Caco-2 (cell line): ENCODE measurements around the gene MT1B. TPM values are rescaled to one million over a fixed set of nuclear protein-coding genes. Genes with fewer than 3 reads are reported as not detected.

Experiments used
- BruUV-seq: library from RNA; stranded (reverse); fragments of 400-500 nt; replicated peaks from 2 replicates; lab custom pipeline; 2021; lab: Mats Ljungman, UMichigan
- CTCF ChIA-PET: fragments of 300-600 bp; sonication (Branson Sonifier 250); formaldehyde crosslinking; loops from one replicate; lab custom pipeline; 2022; ENCODE audit warnings: antibody characterized with exemption; lab: Charles Lee
- POLR2A ChIA-PET: fragments of 300-600 bp; sonication (Branson Sonifier 250); formaldehyde crosslinking; loops from one replicate; lab custom pipeline; 2022; ENCODE audit warnings: antibody characterized with exemption; lab: Charles Lee
- DNase-seq, 2 experiments: peaks; one replicate each; pipeline versions ENCODE4 v3.0.0 to v3.0.0-alpha.2; 2020 to 2022
- H3K27me3 ChIP-seq: replicated peaks from 2 replicates; pipeline ENCODE4 v1.6.0; 2011; ENCODE audit warnings: low read length; ENCODE audit not compliant: control insufficient read depth, insufficient read depth
- H3K36me3 ChIP-seq: 2 replicates; pipeline ENCODE4 v1.5.1; 2011; ENCODE audit warnings: low read length; ENCODE audit not compliant: control insufficient read depth, insufficient read depth
- H3K4me1 ChIP-seq: fragments of 250-450 bp; sonication (Bioruptor Pico); 2 replicates; pipeline ENCODE4 v1.5.1; 2020; ENCODE audit warnings: mild to moderate bottlenecking
- H3K4me3 ChIP-seq: 2 replicates; pipeline ENCODE4 v1.5.1; 2011; ENCODE audit warnings: low read depth, mild to moderate bottlenecking, control low read depth, low read length
- H3K9me3 ChIP-seq: fragments of 250-450 bp; sonication (Bioruptor Pico); 2 replicates; pipeline ENCODE4 v1.5.1; 2020; ENCODE audit warnings: mild to moderate bottlenecking, moderate library complexity
- H3K27ac Mint-ChIP-seq: one replicate; pipeline ENCODE4 v1.8.0; 2022; ENCODE audit warnings: mixed read lengths; ENCODE audit not compliant: unreplicated experiment
- H3K27me3 Mint-ChIP-seq: one replicate; pipeline ENCODE4 v1.8.0; 2022; ENCODE audit warnings: mixed read lengths; ENCODE audit not compliant: insufficient read depth, unreplicated experiment
- H3K36me3 Mint-ChIP-seq: one replicate; pipeline ENCODE4 v1.8.0; 2022; ENCODE audit warnings: mild to moderate bottlenecking, mixed read lengths; ENCODE audit not compliant: insufficient read depth, unreplicated experiment
- H3K4me1 Mint-ChIP-seq: one replicate; pipeline ENCODE4 v1.8.0; 2022; ENCODE audit warnings: low read depth, mixed read lengths; ENCODE audit not compliant: unreplicated experiment
- H3K4me3 Mint-ChIP-seq: one replicate; pipeline ENCODE4 v1.8.0; 2022; ENCODE audit warnings: mild to moderate bottlenecking, moderate library complexity, mixed read lengths; ENCODE audit not compliant: unreplicated experiment
- H3K9me3 Mint-ChIP-seq: one replicate; pipeline ENCODE4 v1.8.0; 2022; ENCODE audit warnings: mixed read lengths; ENCODE audit not compliant: unreplicated experiment
- CTCF ChIP-seq, 2 experiments: fragments of 200-600 bp in 1 of 2; IDR thresholded peaks; 1 replicate in 1 of 2; 2 replicates in 1 of 2; pipeline versions ENCODE4 v1.5.1 to v1.8.0; 2011 to 2022; ENCODE audit warnings: antibody characterized with exemption in 1 of 2, control low read depth in 1 of 2, inconsistent platforms in 1 of 2, low read depth in 1 of 2, low read length in 1 of 2, mild to moderate bottlenecking in 1 of 2, moderate library complexity in 1 of 2; ENCODE audit not compliant: insufficient read depth in 1 of 2, severe bottlenecking in 1 of 2, unreplicated experiment in 1 of 2
- intact Hi-C: fragments of 100-400 bp; cut with micrococcal nuclease; formaldehyde crosslinking; loops from one replicate; pipeline ENCODE4 v1.10.0; 2022; ENCODE audit not compliant: unreplicated experiment
- total RNA-seq: library from RNA; stranded (reverse); gene quantifications from 2 replicates; pipeline ENCODE4 v1.2.3, GENCODE V29; 2022

MT1B gene
- total RNA-seq, 1 experiment from 2014 or later = not detected

- POLR2A ChIA-PET = interaction anchor here (0.5 kb wide), 1 partner anchor 59 kb away, joined by 4 read pairs; no protein-coding TSS in a partner anchor
- intact Hi-C loops = loop anchor here (5.0 kb wide), 1 partner anchor 52 kb away; the partner anchor contains the start of gene MT1F
Measured at GRCh38 chr16:56605475-56605874, 46.2 kb upstream of the MT1B start.

GRCh38 chr16:56606071-56606475 is 45.6 kb upstream of the MT1B start:
- Mint-ChIP-seq H3K36me3 (no peaks in the 10 kb centered on the region), H3K27me3 (peaks cover 6% of the 10 kb centered on the region), H3K4me3 (no peak overlapping the region), H3K27ac (no peak overlapping the region), H3K9me3 (no peaks in the 10 kb centered on the region), H3K4me1 (peaks cover 20% of the 10 kb centered on the region)
- Histone ChIP-seq H3K4me3 (no peak overlapping the region), H3K9me3 (no peaks in the 10 kb centered on the region), H3K36me3 (no peaks in the 10 kb centered on the region), H3K4me1 (peaks cover 11% of the 10 kb centered on the region; the same call in 1 of the 2 replicates), H3K27me3 (no peaks in the 10 kb centered on the region; the same call in 1 of the 2 replicates)
- no peak for DNase-seq
- no TSS peak for BruUV-seq
- intact Hi-C loops = loop anchor here (5.0 kb wide), 1 partner anchor 51 kb away; the partner anchor contains the start of gene MT1F
- POLR2A ChIA-PET = interaction anchor here (0.5 kb wide), 1 partner anchor 59 kb away, joined by 4 read pairs; no protein-coding TSS in a partner anchor
- TF ChIP-seq CTCF (IDR thresholded peaks at IDR 0.05; ENCODE audit: insufficient read depth in 1 of 2, low read depth in 1 of 2, low read length in 1 of 2, severe bottlenecking in 1 of 2, unreplicated experiment in 1 of 2) = no peak
- CTCF ChIA-PET = interaction anchor here (5.3 kb wide), 1 partner anchor 96 kb away, joined by 95 read pairs; no protein-coding TSS in a partner anchor

More at GRCh38 chr16:56605475-56605874, 46.2 kb upstream of the MT1B start:
- no peak for TF ChIP-seq CTCF (IDR thresholded peaks at IDR 0.05; ENCODE audit: insufficient read depth in 1 of 2, low read depth in 1 of 2, low read length in 1 of 2, severe bottlenecking in 1 of 2, unreplicated experiment in 1 of 2)
- peaks cover 21% of the 10 kb centered on the region for H3K4me1 Mint-ChIP-seq
- H3K9me3 Mint-ChIP-seq = no peaks in the 10 kb centered on the region
- peaks cover 8% of the 10 kb centered on the region for H3K27me3 Mint-ChIP-seq
- no peak for DNase-seq
- no peak overlapping the region for H3K27ac Mint-ChIP-seq
- H3K9me3 ChIP-seq = no peaks in the 10 kb centered on the region
- H3K4me1 ChIP-seq = peaks cover 11% of the 10 kb centered on the region; the same call in 1 of the 2 replicates
- H3K36me3 ChIP-seq = no peaks in the 10 kb centered on the region
- BruUV-seq = no TSS peak
- H3K4me3 Mint-ChIP-seq = no peak overlapping the region
- H3K36me3 Mint-ChIP-seq = no peaks in the 10 kb centered on the region
- CTCF ChIA-PET = interaction anchor here (1.8 to 5.3 kb wide), 2 partner anchors 17 to 96 kb away, joined by 4 to 95 read pairs; no protein-coding TSS in a partner anchor
- H3K27me3 ChIP-seq = no peaks in the 10 kb centered on the region; the same call in 1 of the 2 replicates
- no peak overlapping the region for H3K4me3 ChIP-seq

- peaks cover 11% of the 10 kb centered on the region; the same call in 1 of the 2 replicates for H3K4me1 ChIP-seq
Measured at GRCh38 chr16:56606476-56607108, 45.1 kb upstream of the MT1B start.

More at GRCh38 chr16:56606476-56607108, 45.1 kb upstream of the MT1B start:
- no peak for DNase-seq
- Mint-ChIP-seq H3K27me3 (peaks cover 6% of the 10 kb centered on the region), H3K9me3 (no peaks in the 10 kb centered on the region), H3K36me3 (no peaks in the 10 kb centered on the region), H3K27ac (no peak overlapping the region), H3K4me3 (no peak overlapping the region), H3K4me1 (peaks cover 25% of the 10 kb centered on the region)
- POLR2A ChIA-PET = no interaction called here
- no TSS peak for BruUV-seq
- no peaks in the 10 kb centered on the region for H3K9me3 ChIP-seq
- CTCF ChIA-PET = interaction anchor here (5.3 kb wide), 1 partner anchor 95 kb away, joined by 95 read pairs; no protein-coding TSS in a partner anchor
- no peak overlapping the region for H3K4me3 ChIP-seq
- no peaks in the 10 kb centered on the region; the same call in 1 of the 2 replicates for H3K27me3 ChIP-seq
- TF ChIP-seq CTCF (IDR thresholded peaks at IDR 0.05; ENCODE audit: insufficient read depth in 1 of 2, low read depth in 1 of 2, low read length in 1 of 2, severe bottlenecking in 1 of 2, unreplicated experiment in 1 of 2) = no peak
- intact Hi-C loops = loop anchor here (5.0 kb wide), 1 partner anchor 51 kb away; the partner anchor contains the start of gene MT1F
- H3K36me3 ChIP-seq = no peaks in the 10 kb centered on the region
